ENCODE results near the gene DENND4B. TPM values are rescaled to one million over a fixed set of nuclear protein-coding genes. Genes with fewer than 3 reads are reported as not detected.

Gene DENND4B
- polyA plus RNA-seq, 5 donors, result 37.1 to 53.7 (median 46.2) TPM

DNA sequence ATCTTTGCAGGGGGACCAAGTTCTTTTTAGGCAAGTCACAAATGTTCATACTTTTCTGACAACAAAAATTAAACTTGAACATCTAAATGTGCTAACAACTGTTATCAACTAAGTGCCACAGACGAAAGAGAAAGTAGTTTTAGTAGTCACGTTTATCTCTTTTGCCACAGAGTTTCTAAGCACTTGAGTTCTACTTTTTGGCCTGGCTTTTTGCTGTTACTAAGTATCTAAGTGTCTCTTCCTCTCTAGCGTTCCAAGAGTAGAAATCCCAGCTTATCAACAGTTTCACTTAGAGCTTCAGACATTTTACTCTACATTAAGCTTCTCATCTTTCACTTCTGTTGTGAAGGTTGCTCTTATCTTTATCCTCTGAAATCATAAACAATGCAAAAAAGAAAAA lies 58.0 kb downstream of the DENND4B start:
- DNase-seq, result no peak

DNA sequence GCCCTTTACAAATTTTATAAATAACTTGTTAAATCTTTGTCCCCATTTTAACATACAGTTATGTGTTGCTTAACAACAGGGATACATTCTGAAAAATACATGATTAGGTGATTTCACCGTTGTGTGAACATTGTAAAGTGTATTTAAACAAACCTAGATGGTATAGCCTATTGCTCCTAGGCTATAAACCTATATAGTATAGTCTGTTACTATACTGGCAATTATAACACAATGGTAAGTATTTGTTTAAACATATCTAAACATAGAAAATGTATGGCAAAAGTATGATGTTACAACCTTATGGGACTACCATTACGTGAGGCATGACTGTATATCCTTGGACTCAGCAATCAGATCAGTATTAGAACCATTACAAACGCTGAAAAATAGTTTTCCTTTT lies 60.4 kb downstream of the DENND4B start:
- DNase-seq, result no peak

DNA sequence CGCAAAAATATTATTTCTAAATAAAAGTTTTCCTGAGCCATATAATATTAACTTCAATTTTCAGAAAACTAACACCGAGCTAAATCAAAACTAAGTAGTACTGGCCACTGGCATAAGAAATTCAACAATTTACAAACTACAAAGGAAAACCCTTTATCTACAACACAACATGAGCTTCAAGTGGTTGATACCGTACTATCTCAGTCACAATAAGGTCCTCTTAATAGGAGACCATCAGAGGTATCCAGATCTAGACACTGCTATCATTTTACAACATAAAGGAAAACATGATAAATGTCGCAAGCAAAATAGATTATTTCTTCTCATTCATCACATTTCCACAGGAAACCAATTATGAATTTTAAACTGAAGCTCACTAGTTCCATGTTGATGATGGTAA lies 63.3 kb downstream of the DENND4B start:
- DNase-seq, result no peak

DNA sequence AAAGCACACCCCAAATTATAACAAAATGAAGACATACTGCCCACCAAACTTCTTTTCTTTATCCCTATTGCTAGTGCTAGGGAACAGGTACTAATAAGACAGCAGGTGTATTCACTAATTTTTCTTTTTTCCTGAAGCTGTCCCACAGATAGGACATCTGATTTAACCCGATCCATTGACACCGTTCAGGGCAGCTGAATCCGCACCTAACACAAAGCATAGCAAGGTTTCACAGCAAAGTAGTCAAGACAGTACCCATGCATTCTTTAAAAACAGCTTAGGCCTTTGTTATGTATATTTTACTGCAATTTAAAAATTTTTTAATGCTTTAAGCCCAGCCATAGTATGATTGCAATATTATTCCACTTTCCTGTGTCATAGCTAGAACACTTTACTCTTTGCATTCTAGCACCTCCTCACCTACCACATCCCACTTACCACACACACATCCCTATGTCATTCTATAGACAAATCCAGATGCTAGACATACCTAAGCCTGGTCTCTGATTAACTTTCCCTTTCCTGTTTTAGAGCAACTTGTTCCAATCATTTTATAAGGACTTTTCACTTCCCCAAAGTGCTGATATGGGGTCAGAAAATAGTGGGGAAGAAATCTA lies 64.1 kb downstream of the DENND4B start:
- no peak for DNase-seq

DNA sequence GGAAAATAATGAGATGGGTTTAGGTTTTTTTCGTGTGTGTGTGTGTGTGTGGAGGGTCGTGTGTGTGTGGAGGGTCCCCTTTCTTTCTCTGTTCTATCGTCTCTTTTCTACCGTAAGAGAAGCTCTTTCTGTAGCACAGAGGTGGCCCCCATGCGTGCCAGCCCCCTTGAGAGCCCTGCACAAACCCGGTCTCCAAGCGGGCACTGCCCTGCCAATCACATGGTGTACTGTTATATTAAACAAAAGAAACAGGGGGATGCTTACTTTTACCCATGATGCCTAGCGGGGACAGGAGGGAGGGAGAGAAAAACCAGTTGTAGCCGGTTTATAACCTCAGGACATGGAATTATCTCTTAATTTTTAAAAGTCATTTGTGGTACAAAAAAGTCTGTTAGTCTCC lies 64.8 kb downstream of the DENND4B start:
- peak; percentile 60 to 78 for DNase-seq

DNA sequence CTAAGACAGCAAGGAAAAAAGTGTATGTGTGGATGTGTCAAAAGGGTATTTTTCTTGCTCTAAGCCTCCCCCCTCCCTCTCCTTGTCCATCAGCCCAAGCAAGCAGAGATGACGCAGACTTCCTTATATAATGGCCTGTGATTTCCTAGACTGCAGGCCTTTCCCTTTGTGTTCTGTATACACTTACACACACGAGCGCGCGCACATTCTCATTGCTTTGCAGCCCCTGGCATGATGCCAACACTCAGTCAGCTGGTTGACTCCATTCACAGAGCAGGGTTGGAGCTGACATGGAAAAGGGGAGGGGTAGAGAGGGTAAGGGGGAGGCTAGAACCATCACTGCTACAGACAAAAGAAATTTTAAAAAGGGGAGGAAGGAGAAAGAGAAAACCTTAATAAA lies 65.6 kb downstream of the DENND4B start:
- DNase-seq, result peak; percentile 96 to 98

DNA sequence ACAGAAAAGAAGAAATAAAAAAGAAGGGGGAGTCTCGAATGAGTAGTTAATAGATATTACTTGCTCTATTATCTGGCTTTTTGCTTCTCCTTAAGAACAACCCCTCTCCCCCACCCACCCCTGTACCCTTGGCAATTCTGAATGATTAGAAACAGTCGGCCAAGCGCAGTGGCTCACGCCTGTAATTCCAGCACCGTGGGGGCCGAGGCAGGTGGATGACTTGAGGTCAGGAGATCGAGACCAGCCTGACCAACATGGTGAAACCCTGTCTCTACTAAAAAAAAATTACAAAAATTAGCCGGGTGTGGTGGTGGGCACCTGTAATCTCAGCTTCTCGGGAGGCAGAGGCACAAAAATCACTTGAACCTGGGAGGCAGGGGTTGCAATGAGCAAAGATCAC lies 66.5 kb downstream of the DENND4B start:
- no peak for DNase-seq

Other genes starting within 250 kb of the DENND4B start
- 100 to 1,000 TPM in 4 of 5 donors, 10 to 100 TPM in 1; 98.2 to 130 (median 104) TPM for gene INTS3, start 218.7 kb downstream of the DENND4B start, polyA plus RNA-seq (ENCODE audit: insufficient read depth in 1 of 5, insufficient read length in 5 of 5, low replicate concordance in 1 of 5)
- 10 to 100 TPM; 33.3 to 47.9 (median 41.6) TPM for gene SLC27A3, start 171.3 kb downstream of the DENND4B start, polyA plus RNA-seq (ENCODE audit: insufficient read depth in 1 of 5, insufficient read length in 5 of 5, low replicate concordance in 1 of 5)
- 10 to 100 TPM; 23.4 to 34.0 (median 28.7) TPM for gene GATAD2B, start 23.7 kb downstream of the DENND4B start, polyA plus RNA-seq (ENCODE audit: insufficient read depth in 1 of 5, insufficient read length in 5 of 5, low replicate concordance in 1 of 5)
- gene CRTC2, start 11.9 kb upstream of the DENND4B start, polyA plus RNA-seq (ENCODE audit: insufficient read depth in 1 of 5, insufficient read length in 5 of 5, low replicate concordance in 1 of 5), result 10 to 100 TPM; 38.8 to 64.2 (median 50.4) TPM
- gene SLC39A1, start 16.8 kb upstream of the DENND4B start, polyA plus RNA-seq (ENCODE audit: insufficient read depth in 1 of 5, insufficient read length in 5 of 5, low replicate concordance in 1 of 5), result 10 to 100 TPM; 57.6 to 72.1 (median 66.1) TPM
- 10 to 100 TPM; 34.9 to 44.9 (median 40.1) TPM for gene CREB3L4, start 21.2 kb upstream of the DENND4B start, polyA plus RNA-seq (ENCODE audit: insufficient read depth in 1 of 5, insufficient read length in 5 of 5, low replicate concordance in 1 of 5)
- 100 to 1,000 TPM in 1 of 5 donors, 10 to 100 TPM in 4; 81.7 to 104 (median 90.1) TPM for gene JTB, start 31.0 kb upstream of the DENND4B start, polyA plus RNA-seq (ENCODE audit: insufficient read depth in 1 of 5, insufficient read length in 5 of 5, low replicate concordance in 1 of 5)
- gene RAB13, start 39.6 kb upstream of the DENND4B start, polyA plus RNA-seq (ENCODE audit: insufficient read depth in 1 of 5, insufficient read length in 5 of 5, low replicate concordance in 1 of 5), result 100 to 1,000 TPM; 145 to 175 (median 155) TPM
- gene RPS27, start 44.0 kb upstream of the DENND4B start, polyA plus RNA-seq (ENCODE audit: insufficient read depth in 1 of 5, insufficient read length in 5 of 5, low replicate concordance in 1 of 5), result 1,000 to 10,000 TPM; 3,493 to 4,788 (median 3,660) TPM
- gene NUP210L, start 208.4 kb upstream of the DENND4B start, polyA plus RNA-seq (ENCODE audit: insufficient read depth in 1 of 5, insufficient read length in 5 of 5, low replicate concordance in 1 of 5), result under 1 TPM; 0.09 to 0.18 (median 0.14) TPM
- gene TPM3, start 245.4 kb upstream of the DENND4B start, polyA plus RNA-seq (ENCODE audit: insufficient read depth in 1 of 5, insufficient read length in 5 of 5, low replicate concordance in 1 of 5), result 100 to 1,000 TPM; 234 to 271 (median 253) TPM